ENCODE data around the gene RTRAF.

GRCh38 chr14:52025310-52025709, 36.0 kb downstream of the RTRAF start:
- TF ChIP-seq EZH2 (IDR thresholded peaks at IDR 0.05; ENCODE audit: borderline replicate concordance, insufficient read depth, low read depth, low read length, poor library complexity, severe bottlenecking) (no peak), CTCF (IDR thresholded peaks at IDR 0.05) (no peak)
